HG03159 (cell line): Measurements from ENCODE around the gene TM4SF20.
A peak's percentile ranks its signal among the peaks of the same experiment; 100 is the strongest.
"Not testable (repeated sequence)": the region's sequence is repeated elsewhere in the genome, so short reads cannot be mapped to it uniquely, and the experiment has no call there.

Experiments
- ATAC-seq: cut with Tn5 transposase; IDR thresholded peaks from one replicate; pipeline ENCODE4 v1.9.1; 2021; ENCODE audit warnings: mild to moderate bottlenecking, moderate library complexity; ENCODE audit not compliant: unreplicated experiment

The TM4SF20 gene

GRCh38 chr2:227368574-227368973 is 10.5 kb downstream of the TM4SF20 start:
- no peak for ATAC-seq

- no peak for ATAC-seq
Observed at GRCh38 chr2:227367427-227367795, 11.7 kb downstream of the TM4SF20 start.

GRCh38 chr2:227366769-227367426 is 12.2 kb downstream of the TM4SF20 start:
- ATAC-seq: no peak

- no peak for ATAC-seq
Observed at GRCh38 chr2:227365833-227366232, 13.3 kb downstream of the TM4SF20 start.

- ATAC-seq: not testable (repeated sequence)
Observed at GRCh38 chr2:227364585-227365263, 14.4 kb downstream of the TM4SF20 start.

GRCh38 chr2:227363756-227364155 is 15.3 kb downstream of the TM4SF20 start:
- no peak for ATAC-seq

GRCh38 chr2:227360351-227360750 is 18.8 kb downstream of the TM4SF20 start:
- ATAC-seq: no peak

- peak; percentile 51 for ATAC-seq
Observed at GRCh38 chr2:227351639-227352038, 27.5 kb downstream of the TM4SF20 start.

- ATAC-seq: no peak
Observed at GRCh38 chr2:227349989-227350612, 29.0 kb downstream of the TM4SF20 start.

GRCh38 chr2:227348324-227348723 is 30.8 kb downstream of the TM4SF20 start:
- ATAC-seq: no peak

- no peak for ATAC-seq
Observed at GRCh38 chr2:227347117-227347516, 32.0 kb downstream of the TM4SF20 start.

- ATAC-seq: no peak
Observed at GRCh38 chr2:227344231-227344630, 34.9 kb downstream of the TM4SF20 start.

- ATAC-seq: no peak
Observed at GRCh38 chr2:227341553-227341952, 37.6 kb downstream of the TM4SF20 start.

- ATAC-seq: no peak
Observed at GRCh38 chr2:227340106-227340505, 39.0 kb downstream of the TM4SF20 start.

- ATAC-seq: no peak
Observed at GRCh38 chr2:227339098-227339599, 40.0 kb downstream of the TM4SF20 start.

GRCh38 chr2:227337442-227337841 is 41.7 kb downstream of the TM4SF20 start:
- no peak for ATAC-seq

GRCh38 chr2:227335713-227336112 is 43.4 kb downstream of the TM4SF20 start:
- ATAC-seq: no peak

GRCh38 chr2:227326783-227327182 is 52.3 kb downstream of the TM4SF20 start:
- no peak for ATAC-seq

- ATAC-seq: peak; percentile 1
Observed at GRCh38 chr2:227325839-227326195, 53.3 kb downstream of the TM4SF20 start.

- ATAC-seq: peak; percentile 99
Observed at GRCh38 chr2:227324995-227325838, 53.9 kb downstream of the TM4SF20 start, which contains the start of gene MFF. Gene MFF (plus strand): TSS chr2:227325251. CDS start chr2:227330666, 5,415 bp downstream.

GRCh38 chr2:227324642-227324994 is 54.5 kb downstream of the TM4SF20 start:
- ATAC-seq: peak; percentile 17
